Neural crest cell (in vitro differentiated cells): ENCODE data around the gene ZFP57. TPM values are rescaled to one million over a fixed set of nuclear protein-coding genes. Genes with fewer than 3 reads are reported as not detected.
A peak's percentile ranks its signal among the peaks of the same experiment; 100 is the strongest.

ENCODE experiments used
- DNase-seq: peaks from one replicate; pipeline ENCODE4 v3.0.0; 2021; ENCODE audit warnings: low read depth, mixed read lengths, low spot score
- H3K27ac Mint-ChIP-seq: one replicate; pipeline ENCODE4 v1.8.0; 2021; ENCODE audit warnings: mild to moderate bottlenecking, mixed read lengths; ENCODE audit not compliant: unreplicated experiment
- H3K27me3 Mint-ChIP-seq: 2 replicates; pipeline ENCODE4 v1.8.0; 2021; ENCODE audit warnings: low read depth, mild to moderate bottlenecking, mixed read lengths
- H3K36me3 Mint-ChIP-seq: 2 replicates; pipeline ENCODE4 v1.8.0; 2021; ENCODE audit warnings: low read depth, mild to moderate bottlenecking, mixed read lengths
- H3K4me1 Mint-ChIP-seq: 2 replicates; pipeline ENCODE4 v1.8.0; 2021; ENCODE audit warnings: mixed read lengths
- H3K4me3 Mint-ChIP-seq: one replicate; pipeline ENCODE4 v1.8.0; 2021; ENCODE audit warnings: mild to moderate bottlenecking, mixed read lengths
- H3K9me3 Mint-ChIP-seq: 2 replicates; pipeline ENCODE4 v1.8.0; 2021; ENCODE audit warnings: mixed read lengths
- CTCF ChIP-seq: fragments of 200-600 bp; sonication (generic); conservative IDR thresholded peaks from 2 replicates; pipeline ENCODE4 v1.5.0; 2021; ENCODE audit warnings: antibody characterized with exemption, mild to moderate bottlenecking
- total RNA-seq: library from RNA; stranded (reverse); gene quantifications from 2 replicates; pipeline ENCODE4 v1.2.1, GENCODE V29; 2021

The ZFP57 gene
- total RNA-seq, 1 donor from 2014 or later = not detected

- TF ChIP-seq CTCF = no peak
- DNase-seq = no peak
- peak overlapping the region; percentile 96 for H3K27ac Mint-ChIP-seq
- H3K36me3 Mint-ChIP-seq = no peaks in the 10 kb centered on the region
- peaks cover 49% of the 10 kb centered on the region for H3K4me1 Mint-ChIP-seq
- peak overlapping the region; percentile 94 for H3K4me3 Mint-ChIP-seq
- H3K9me3 Mint-ChIP-seq = no peaks in the 10 kb centered on the region
- H3K27me3 Mint-ChIP-seq = peaks cover 29% of the 10 kb centered on the region
Observed at GRCh38 chr6:29633534-29633905, 47.4 kb downstream of the ZFP57 start.

DNA sequence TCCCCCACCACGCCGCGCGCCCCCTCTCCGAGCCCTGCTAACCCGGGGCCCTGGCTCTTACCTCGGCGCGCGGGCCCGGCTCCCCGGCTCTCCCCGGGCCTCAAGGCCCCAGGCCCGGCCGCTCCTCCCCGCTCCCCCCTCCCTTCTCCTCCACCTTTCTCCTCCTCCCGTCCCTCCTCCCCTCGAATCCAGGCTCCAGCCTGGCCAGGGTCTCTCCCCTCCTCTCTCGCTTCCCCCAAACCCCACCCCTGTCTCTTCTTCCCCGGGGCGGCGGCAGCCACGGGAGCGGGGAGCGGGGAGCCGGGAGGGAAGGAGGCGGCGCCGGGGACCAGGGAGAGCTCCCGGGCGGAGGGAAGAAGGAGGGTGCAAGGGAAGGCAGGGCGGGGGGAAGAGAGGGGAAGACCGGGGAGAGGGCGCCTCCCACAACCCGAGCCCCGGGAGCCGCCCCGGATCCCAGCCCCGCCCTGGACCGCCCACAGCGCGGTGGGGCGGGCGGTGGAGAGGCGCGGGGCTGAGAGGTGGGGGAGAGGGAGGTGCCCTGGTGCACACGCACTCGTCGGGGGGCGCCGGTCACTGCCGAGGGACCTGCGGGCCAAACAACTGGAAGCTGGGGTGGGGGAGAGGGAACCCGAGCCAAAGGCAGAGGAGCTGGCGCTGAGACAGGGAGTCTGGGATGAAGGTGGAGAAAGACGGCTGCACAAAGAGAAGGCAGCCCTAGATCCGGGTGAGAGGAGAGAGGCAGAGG, 48.0 kb downstream of the ZFP57 start, which contains the start of gene GABBR1:
Gene GABBR1 (minus strand): TSS at position 395 of the 745 bp plus-strand sequence. CDS start 798 bp downstream, outside the sequence.
- H3K9me3 Mint-ChIP-seq = no peaks in the 10 kb centered on the region
- H3K4me1 Mint-ChIP-seq = peaks cover 54% of the 10 kb centered on the region
- no peak for TF ChIP-seq CTCF
- H3K36me3 Mint-ChIP-seq = no peaks in the 10 kb centered on the region
- peak within 1 kb of the TSS; percentile 94 for H3K4me3 Mint-ChIP-seq
- H3K27ac Mint-ChIP-seq = peak within 1 kb of the TSS; percentile 96
- peaks cover 29% of the 10 kb centered on the region for H3K27me3 Mint-ChIP-seq
- peak; percentile 78 for DNase-seq

- Mint-ChIP-seq H3K27me3 (peaks cover 30% of the 10 kb centered on the region), H3K27ac (peak overlapping the region; percentile 9), H3K36me3 (no peaks in the 10 kb centered on the region), H3K9me3 (no peaks in the 10 kb centered on the region), H3K4me3 (peak overlapping the region; percentile 94), H3K4me1 (peaks cover 54% of the 10 kb centered on the region)
- no peak for TF ChIP-seq CTCF
- peak; percentile 47 for DNase-seq
Observed at GRCh38 chr6:29631860-29632731, 48.9 kb downstream of the ZFP57 start.

- DNase-seq = no peak
- Mint-ChIP-seq H3K36me3 (no peaks in the 10 kb centered on the region), H3K9me3 (no peaks in the 10 kb centered on the region), H3K27ac (no peak overlapping the region), H3K4me1 (peaks cover 62% of the 10 kb centered on the region), H3K4me3 (peak overlapping the region; percentile 94), H3K27me3 (peaks cover 35% of the 10 kb centered on the region)
- no peak for TF ChIP-seq CTCF
Observed at GRCh38 chr6:29631209-29631810, 49.6 kb downstream of the ZFP57 start.

- DNase-seq = no peak
- H3K36me3 Mint-ChIP-seq = no peaks in the 10 kb centered on the region
- H3K27me3 Mint-ChIP-seq = peaks cover 40% of the 10 kb centered on the region
- TF ChIP-seq CTCF = no peak
- peaks cover 72% of the 10 kb centered on the region for H3K4me1 Mint-ChIP-seq
- peak overlapping the region; percentile 94 for H3K4me3 Mint-ChIP-seq
- H3K9me3 Mint-ChIP-seq = no peaks in the 10 kb centered on the region
- no peak overlapping the region for H3K27ac Mint-ChIP-seq
Observed at GRCh38 chr6:29630315-29630714, 50.6 kb downstream of the ZFP57 start.
